Measurements from ENCODE around the gene JPT2.

JPT2 gene

DNA sequence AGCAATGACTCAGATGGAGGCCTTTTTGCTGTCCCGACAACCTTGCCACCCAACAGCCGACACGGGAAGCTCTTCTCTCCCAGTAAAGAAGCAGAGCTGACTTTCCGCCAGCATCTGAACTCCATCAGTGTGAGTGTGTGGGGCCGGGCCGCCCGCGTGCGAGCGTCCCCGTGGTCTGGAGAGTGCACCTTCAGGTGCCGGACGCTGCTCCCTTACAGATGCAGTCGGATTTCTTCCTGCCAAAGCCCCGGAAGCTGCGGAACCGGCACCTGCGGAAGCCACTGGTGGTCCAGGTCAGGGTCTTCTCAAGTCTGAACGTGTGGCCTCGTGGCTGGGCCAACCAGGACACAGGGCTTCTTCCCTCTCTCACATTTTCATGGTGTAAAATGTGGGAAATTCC lies 15.5 kb upstream of the JPT2 start:
- CTCF ChIA-PET, result no interaction called here
- POLR2A ChIA-PET, result no interaction called here

DNA sequence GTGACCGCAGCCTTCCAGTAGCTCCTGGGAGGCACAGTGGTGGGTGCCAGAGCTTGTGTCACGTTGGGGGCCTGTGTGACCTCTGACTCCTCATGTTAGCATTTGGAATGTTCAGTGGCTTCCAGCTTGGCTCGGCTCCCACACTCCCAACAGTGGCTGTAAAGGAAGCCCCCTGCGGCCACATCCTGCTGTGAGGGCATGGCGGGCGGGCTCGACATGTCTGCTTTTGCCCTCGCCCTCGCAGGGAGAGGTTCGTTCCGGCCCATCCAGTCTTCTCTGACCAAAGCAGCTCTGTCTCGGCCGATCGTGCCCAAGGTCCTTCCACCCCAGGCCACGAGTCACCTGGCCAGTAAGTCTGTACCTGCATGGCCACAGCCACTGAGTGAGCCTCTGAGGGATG lies 12.2 kb upstream of the JPT2 start:
- ChIA-PET POLR2A (no interaction called here), CTCF (no interaction called here)
- TF ChIP-seq, protein P1, sequence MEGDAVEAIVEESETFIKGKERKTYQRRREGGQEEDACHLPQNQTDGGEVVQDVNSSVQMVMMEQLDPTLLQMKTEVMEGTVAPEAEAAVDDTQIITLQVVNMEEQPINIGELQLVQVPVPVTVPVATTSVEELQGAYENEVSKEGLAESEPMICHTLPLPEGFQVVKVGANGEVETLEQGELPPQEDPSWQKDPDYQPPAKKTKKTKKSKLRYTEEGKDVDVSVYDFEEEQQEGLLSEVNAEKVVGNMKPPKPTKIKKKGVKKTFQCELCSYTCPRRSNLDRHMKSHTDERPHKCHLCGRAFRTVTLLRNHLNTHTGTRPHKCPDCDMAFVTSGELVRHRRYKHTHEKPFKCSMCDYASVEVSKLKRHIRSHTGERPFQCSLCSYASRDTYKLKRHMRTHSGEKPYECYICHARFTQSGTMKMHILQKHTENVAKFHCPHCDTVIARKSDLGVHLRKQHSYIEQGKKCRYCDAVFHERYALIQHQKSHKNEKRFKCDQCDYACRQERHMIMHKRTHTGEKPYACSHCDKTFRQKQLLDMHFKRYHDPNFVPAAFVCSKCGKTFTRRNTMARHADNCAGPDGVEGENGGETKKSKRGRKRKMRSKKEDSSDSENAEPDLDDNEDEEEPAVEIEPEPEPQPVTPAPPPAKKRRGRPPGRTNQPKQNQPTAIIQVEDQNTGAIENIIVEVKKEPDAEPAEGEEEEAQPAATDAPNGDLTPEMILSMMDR (IDR thresholded peaks at IDR 0.05; ENCODE audit: insufficient read depth, low read length, missing control alignments), result no peak
- DNase-seq (ENCODE audit: low read depth, low spot score), result no peak
- no peak overlapping the region for H3K4me3 ChIP-seq (ENCODE audit: low read depth, low read length)

More for the DNA sequence above, 15.5 kb upstream of the JPT2 start:
- no peak for DNase-seq (ENCODE audit: low read depth, low spot score)
- no peak overlapping the region for H3K4me3 ChIP-seq (ENCODE audit: low read depth, low read length)
- TF ChIP-seq, protein P1 (IDR thresholded peaks at IDR 0.05; ENCODE audit: insufficient read depth, low read length, missing control alignments), result no peak

DNA sequence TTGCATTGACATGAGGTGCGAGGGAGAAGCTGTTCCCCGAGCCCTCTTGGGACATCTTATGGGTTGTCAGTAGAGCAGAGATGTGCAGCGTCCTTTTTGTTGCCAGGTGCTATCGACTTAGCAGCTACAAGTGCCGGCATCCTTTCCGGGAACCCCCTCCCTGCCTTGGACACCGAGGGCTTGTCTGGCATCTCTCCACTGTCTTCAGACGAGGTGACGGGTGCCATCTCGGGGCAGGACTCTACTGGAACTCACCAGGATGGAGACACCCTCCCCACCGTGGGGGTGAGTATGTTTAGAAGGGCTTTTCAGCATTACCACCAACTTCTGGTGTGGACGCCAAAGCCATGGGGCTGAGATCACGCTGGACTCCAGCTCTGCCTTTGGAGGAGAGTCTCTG lies 11.8 kb upstream of the JPT2 start:
- ChIA-PET CTCF (no interaction called here), POLR2A (no interaction called here)
- H3K4me3 ChIP-seq (ENCODE audit: low read depth, low read length), result no peak overlapping the region
- DNase-seq (ENCODE audit: low read depth, low spot score), result no peak
- TF ChIP-seq, protein P1 (IDR thresholded peaks at IDR 0.05; ENCODE audit: insufficient read depth, low read length, missing control alignments), result no peak

DNA sequence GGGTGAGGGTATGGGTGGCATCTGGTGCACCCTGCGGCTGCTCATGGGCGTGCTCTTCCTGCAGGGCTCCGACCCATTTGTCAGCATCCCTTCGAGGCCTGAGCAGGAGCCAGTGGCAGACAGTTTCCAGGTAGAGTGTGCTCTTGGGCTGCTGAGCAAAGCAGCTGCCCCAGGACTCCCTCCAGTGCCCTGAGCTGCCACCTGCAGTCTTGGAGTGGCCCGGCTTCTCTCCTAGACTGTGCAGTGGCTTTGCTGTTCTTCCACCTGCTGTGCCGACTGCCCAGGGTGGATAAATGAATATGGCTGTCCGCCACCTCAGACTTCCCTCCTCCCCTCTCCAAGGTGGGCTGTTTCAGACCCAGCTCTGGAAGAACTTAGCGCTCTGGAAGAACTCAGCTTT lies 10.8 kb upstream of the JPT2 start:
- ChIA-PET CTCF (interaction anchor here (0.6 kb wide), 1 partner anchor 38 kb away, joined by 3 read pairs; no protein-coding TSS in a partner anchor), POLR2A (no interaction called here)
- no peak for DNase-seq (ENCODE audit: low read depth, low spot score)
- no peak overlapping the region for H3K4me3 ChIP-seq (ENCODE audit: low read depth, low read length)
- TF ChIP-seq, protein P1 (IDR thresholded peaks at IDR 0.05; ENCODE audit: insufficient read depth, low read length, missing control alignments), result no peak

DNA sequence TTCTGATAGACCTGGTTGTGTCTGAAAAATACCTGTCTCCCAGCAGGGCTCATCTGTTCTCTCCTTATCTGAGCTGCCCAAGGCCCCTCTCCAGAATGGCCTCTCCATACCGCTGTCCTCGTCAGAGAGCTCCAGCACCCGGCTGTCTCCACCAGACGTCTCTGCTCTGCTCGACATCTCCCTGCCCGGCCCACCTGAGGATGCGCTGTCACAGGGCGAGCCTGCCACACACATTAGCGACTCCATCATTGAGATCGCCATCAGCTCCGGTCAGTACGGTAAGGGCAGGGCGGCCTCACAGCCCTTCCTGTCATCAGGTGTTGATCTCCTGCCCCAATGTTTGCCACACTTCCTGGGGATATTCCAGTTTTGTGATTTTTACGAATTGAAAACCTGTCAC lies 10.2 kb upstream of the JPT2 start:
- H3K4me3 ChIP-seq (ENCODE audit: low read depth, low read length), result no peak overlapping the region
- no peak for DNase-seq (ENCODE audit: low read depth, low spot score)
- TF ChIP-seq, protein P1 (IDR thresholded peaks at IDR 0.05; ENCODE audit: insufficient read depth, low read length, missing control alignments), result no peak
- ChIA-PET CTCF (interaction anchor here (0.6 to 1.2 kb wide), 3 partner anchors 34 to 56 kb away, joined by 3 to 5 read pairs (median 4); no protein-coding TSS in a partner anchor), POLR2A (no interaction called here)

DNA sequence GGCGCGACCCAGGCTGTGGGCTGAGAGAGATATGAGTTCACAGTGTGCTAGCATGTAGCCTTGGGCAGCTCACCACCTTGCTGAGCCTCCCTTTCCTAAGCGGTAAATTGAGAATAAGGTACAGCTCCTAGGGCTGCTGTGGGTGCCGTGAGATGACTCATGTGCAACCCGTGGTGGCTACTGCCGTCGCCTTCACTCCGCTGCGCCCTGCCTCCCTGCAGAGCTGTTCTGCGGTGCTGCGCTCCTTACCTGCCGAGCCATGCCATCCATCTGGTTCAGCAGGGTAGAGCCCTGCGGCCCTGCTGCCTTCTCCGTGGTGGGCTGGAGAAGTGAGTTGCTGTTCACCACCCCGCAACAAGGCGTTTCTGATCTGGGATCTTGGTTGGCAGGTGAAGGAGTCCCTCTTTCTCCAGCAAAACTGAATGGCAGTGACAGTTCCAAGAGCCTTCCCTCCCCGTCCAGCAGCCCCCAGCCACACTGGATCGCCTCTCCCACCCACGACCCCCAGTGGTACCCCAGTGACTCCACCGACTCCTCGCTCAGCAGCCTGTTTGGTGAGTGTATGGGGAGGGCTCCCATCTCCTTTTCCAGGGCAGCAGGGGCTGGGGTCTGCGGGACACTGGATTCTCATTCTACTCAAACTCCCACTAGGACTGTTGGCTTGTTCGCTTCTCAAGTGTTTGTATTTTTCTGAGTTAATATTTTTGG lies 9.3 kb upstream of the JPT2 start:
- POLR2A ChIA-PET, result no interaction called here
- no peak for DNase-seq (ENCODE audit: low read depth, low spot score)
- H3K4me3 ChIP-seq (ENCODE audit: low read depth, low read length), result no peak overlapping the region
- TF ChIP-seq, protein P1 (IDR thresholded peaks at IDR 0.05; ENCODE audit: insufficient read depth, low read length, missing control alignments), result no peak
- CTCF ChIA-PET, result interaction anchor here (1.0 to 1.4 kb wide), 4 partner anchors 19 to 55 kb away, joined by 3 to 5 read pairs (median 4); partner anchors contain the start of gene MAPK8IP3

Measured in AG04449 (cell line).